Stimulated activated CD4-positive, alpha-beta T cell treated with anti-CD3 and anti-CD28 coated beads, Interleukin-1b, Interleukin-23, amount 100 ng/mL, for 4 hours (primary cell): ENCODE measurements around the gene ARID1B.

Experiments used
- DNase-seq, 2 donors: peaks; one replicate each; pipeline ENCODE4 v3.0.0-alpha.2; 2020; ENCODE audit warnings: low read depth in 2 of 2

Gene ARID1B

GRCh38 chr6:156905801-156906200 is 128.6 kb downstream of the ARID1B start:
- no peak for DNase-seq

- DNase-seq: no peak
These were observed 129.3 kb downstream of the ARID1B start for GRCh38 chr6:156906451-156906850.

GRCh38 chr6:156909212-156910010 is 132.2 kb downstream of the ARID1B start:
- DNase-seq: no peak

GRCh38 chr6:156910011-156910334 is 132.8 kb downstream of the ARID1B start:
- DNase-seq: no peak

- no peak for DNase-seq
These were observed 133.8 kb downstream of the ARID1B start for GRCh38 chr6:156910938-156911337.

- DNase-seq: no peak
These were observed 134.4 kb downstream of the ARID1B start for GRCh38 chr6:156911581-156911980.

GRCh38 chr6:156912431-156912830 is 135.3 kb downstream of the ARID1B start:
- no peak for DNase-seq

- no peak for DNase-seq
These were observed 137.0 kb downstream of the ARID1B start for GRCh38 chr6:156914181-156914580.

- DNase-seq: no peak
These were observed 139.1 kb downstream of the ARID1B start for GRCh38 chr6:156916130-156916801.

GRCh38 chr6:156917213-156917612 is 140.0 kb downstream of the ARID1B start:
- DNase-seq: no peak

- DNase-seq: no peak
These were observed 141.5 kb downstream of the ARID1B start for GRCh38 chr6:156918647-156919046.

GRCh38 chr6:156919370-156919769 is 142.2 kb downstream of the ARID1B start:
- no peak for DNase-seq

GRCh38 chr6:156919814-156920369 is 142.7 kb downstream of the ARID1B start:
- no peak for DNase-seq

- no peak for DNase-seq
These were observed 147.1 kb downstream of the ARID1B start for GRCh38 chr6:156924246-156924645.

GRCh38 chr6:156925026-156925425 is 147.8 kb downstream of the ARID1B start:
- DNase-seq: no peak

GRCh38 chr6:156925718-156926607 is 148.8 kb downstream of the ARID1B start:
- DNase-seq: no peak

GRCh38 chr6:156928126-156928525 is 150.9 kb downstream of the ARID1B start:
- no peak for DNase-seq

- no peak for DNase-seq
These were observed 151.8 kb downstream of the ARID1B start for GRCh38 chr6:156928972-156929371.

- no peak for DNase-seq
These were observed 154.1 kb downstream of the ARID1B start for GRCh38 chr6:156931283-156931682.

GRCh38 chr6:156933201-156934068 is 156.3 kb downstream of the ARID1B start:
- no peak for DNase-seq

- no peak for DNase-seq
These were observed 156.9 kb downstream of the ARID1B start for GRCh38 chr6:156934069-156934460.
